CD4-positive, alpha-beta T cell treated with Interleukin-21 for 1 hour (primary cell): Measurements from ENCODE around the gene BCL2L13.

ENCODE experiments used
- DNase-seq: peaks from one replicate; pipeline ENCODE4 v3.0.0-alpha.2; 2020

The BCL2L13 gene

DNA sequence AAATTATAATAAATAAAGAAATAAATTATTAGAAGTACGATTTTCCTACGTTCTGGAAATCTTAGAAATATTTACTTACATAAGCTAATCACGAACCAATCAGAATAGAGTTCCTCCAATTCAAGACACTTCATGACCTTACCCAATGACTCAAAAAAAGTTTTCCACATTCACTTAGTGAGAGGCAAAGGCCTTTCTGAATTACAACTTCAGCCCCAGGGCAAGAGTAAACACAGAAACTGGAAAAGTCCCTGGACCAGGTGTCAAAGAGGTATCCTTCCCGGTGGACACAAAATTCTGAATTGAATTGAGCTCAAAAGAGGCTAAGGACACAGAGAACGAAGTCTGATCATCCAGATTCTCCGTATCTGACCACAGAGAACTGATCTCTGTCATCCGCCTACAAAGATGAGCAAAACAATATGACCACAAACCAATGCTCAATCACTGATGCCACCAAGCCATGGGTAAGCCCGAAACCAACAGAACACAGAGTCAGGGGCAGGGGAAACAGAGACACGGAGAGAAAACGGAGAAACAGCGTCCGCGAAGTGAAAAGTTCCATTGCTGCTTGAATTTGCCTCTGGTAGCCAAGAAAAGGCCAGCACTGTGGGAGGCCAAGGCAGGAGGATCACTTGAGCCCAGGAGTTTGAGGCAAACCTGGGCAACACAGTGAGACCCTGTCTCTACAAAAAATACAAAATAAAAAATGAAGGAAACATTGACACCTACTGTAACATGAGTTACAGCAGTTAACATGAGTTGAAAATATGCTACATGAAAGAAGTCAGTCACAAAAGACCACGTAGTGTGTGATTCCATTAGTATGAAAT is 128.9 kb downstream of the BCL2L13 start:
- peak; percentile 61 for DNase-seq

DNA sequence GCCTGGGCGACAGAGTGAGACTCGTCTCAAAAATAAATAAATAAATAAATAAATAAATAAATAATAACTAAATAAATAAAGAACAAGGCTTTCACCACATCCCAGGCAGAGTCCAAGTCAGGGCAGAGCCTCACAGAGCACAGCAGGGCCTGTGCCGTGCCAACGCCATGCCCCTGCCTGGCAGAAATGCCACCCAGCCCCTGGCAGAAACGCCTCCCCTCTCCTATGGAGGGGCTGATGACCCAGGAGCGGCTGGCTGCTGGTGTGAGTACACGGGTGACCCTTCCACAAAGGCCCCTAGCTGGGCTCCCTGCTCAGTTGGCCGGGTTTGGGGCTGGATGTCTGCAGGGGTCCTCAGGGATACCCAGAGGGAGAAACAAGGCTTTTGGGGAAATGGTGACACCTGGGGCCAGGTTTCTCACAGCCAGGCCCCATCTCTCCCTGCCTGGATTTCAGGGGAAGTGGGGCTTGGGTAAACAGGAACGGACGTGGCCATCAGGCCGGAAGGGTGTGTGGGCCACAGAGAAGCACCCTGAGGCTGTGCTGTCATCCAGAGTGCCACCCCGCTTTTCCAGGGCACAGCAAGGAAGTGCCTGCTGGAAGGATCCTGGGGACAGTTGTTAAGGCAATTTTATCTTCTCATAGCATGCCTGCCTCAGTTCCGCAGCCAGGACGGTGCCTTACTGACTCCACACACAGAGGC is 130.6 kb downstream of the BCL2L13 start:
- DNase-seq = no peak

DNA sequence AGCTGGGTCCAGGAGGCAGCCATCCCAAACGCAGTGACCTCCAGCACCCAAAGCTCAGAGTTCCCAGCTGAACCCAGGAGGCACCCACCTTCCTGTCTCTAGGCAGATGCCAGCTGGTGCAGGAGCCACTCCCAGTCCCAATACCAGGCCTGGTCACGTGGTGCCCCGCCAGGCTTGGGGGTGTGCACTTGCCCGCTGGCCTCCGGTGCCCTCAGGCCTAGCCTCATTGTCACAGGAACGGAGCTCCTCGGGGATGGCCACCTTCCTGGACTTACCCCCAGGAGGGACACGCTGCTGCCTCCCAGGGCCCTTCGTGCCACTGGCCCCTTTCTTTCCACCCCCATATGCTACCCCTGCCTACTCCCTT is 131.1 kb downstream of the BCL2L13 start:
- DNase-seq = no peak

DNA sequence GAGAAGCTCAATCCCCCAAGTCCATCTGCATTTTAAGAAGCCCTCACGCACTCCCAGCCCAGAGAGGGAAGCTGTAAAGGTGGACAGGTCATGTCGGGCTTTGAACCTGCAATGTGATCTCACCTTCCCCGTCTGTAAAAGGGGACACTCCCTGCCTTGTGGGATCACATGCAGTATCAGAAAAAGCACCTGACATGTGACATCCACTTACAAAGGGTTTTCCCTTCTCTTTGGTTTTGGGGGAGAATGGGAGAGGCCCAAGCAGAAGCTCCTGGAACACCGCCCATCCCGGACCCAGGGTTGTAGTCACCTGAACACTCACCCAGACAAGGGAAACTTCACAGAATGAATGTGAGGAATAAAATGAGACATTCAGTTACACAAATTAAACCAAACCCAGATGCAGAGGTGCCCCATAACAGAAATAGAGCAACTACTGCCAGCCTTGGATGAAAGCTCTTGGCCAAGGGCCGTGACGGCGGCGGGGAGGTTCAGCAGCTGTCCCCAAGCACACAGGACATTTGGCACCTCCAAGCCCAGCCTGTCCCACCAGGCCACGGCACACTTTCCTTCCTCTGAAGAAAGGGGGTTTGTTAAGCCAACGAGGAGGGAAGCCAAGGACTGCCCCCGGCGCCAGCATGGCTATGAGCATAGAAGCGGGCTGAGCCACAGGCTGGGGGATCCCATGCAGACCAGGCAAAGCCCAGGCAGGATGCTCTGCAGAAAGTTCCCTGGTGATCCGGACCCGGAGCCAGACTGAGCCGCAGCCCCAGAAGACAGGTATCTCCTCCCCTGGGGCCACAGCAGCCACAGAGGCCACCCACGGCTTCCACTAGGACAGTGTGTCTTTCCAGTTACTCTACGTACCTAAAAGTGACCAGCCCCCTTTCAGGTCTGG is 131.9 kb downstream of the BCL2L13 start:
- DNase-seq = no peak

DNA sequence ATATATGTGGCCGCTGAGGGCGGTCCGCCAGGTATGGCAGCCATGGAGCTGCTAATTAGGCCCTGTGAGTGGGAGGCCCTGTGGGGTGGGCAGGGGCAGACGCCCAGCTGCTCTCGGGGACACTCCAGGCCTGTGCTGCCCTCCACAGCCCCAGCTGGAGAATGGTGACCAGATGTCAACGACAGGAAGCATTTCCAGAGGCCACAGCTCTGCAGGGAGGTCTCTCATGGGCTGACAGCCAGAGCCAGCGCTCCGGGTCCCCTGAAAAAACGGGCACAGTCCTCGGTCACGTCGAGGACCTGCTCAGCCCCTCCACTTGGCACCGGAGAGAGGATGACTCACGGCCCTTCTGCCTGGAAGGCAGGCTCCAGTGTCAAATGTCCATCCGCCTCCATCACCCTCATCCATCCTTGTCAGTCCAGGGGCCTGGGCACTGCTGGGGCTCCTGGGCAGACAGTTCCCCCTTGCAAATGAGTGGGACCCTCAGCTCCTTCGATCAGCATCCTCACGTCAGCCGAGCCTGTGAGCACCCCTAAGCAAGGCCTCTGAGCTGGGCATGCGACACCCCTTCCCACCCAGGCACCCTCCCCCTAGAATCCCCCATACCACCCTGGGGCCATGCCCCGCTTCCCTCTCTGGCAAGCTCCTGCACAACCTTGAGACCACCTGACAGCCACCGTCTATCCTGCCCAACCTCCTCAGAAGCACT is 133.8 kb downstream of the BCL2L13 start:
- DNase-seq = no peak

DNA sequence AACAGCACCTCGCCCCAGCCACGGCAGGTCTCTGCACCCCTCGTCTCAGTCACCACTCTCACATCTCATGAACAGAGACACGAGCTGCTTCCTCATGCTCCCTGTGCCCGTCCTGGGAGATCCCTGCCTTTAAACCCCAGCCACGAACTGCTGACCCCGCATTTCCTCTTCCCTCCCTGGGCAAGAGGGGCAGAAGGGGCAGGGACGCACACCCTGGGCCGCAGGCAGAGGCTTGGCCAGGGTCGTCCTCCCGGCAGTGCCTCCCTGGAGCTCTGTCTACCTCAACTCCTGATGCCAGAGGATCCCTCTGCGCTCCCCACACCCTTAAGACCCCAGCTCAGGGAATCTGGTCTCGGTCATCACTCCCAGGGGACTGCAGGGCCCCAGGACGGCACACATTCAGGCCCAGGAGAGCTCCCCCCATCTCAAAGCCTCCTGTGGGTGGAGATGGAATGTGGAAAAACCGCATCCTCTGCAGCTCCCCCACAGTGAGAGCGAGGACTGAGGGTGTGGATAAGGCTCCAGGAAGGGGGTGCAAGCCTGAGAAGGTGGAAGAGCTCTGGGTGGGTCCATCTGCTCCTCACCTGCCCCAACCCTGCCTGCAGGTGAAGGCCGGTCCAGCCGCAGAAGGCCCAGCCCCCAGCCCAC is 134.5 kb downstream of the BCL2L13 start:
- no peak for DNase-seq

DNA sequence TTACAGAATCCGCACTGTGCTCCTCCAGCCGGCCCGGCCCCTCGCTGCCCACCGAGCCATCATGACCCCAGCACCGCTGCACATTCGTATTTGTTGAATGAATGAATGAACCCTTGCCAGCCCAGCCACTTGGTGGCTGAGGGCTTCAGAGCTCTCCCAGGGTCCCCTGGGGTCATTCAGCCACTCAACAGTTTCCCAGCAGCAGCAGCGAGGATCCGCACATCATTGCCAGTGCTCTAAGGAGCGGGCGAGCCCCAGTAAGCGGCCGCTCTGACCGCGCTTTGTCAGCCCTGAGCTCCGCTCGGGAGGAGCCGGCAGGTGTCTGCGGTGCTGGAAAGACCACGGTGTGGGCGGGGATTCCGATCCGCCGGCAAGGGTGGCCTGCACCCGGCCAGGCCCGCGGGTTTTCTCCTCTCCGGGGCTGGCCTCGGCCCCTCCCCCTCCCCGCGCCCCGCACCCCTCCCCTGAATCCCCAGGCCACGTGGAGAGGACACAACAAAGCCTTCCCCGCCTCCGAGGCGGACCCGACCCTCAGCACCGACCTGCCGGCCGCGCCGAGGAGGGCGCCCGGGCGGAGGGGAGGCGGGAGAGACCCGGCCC is 135.1 kb downstream of the BCL2L13 start:
- DNase-seq = peak; percentile 72

DNA sequence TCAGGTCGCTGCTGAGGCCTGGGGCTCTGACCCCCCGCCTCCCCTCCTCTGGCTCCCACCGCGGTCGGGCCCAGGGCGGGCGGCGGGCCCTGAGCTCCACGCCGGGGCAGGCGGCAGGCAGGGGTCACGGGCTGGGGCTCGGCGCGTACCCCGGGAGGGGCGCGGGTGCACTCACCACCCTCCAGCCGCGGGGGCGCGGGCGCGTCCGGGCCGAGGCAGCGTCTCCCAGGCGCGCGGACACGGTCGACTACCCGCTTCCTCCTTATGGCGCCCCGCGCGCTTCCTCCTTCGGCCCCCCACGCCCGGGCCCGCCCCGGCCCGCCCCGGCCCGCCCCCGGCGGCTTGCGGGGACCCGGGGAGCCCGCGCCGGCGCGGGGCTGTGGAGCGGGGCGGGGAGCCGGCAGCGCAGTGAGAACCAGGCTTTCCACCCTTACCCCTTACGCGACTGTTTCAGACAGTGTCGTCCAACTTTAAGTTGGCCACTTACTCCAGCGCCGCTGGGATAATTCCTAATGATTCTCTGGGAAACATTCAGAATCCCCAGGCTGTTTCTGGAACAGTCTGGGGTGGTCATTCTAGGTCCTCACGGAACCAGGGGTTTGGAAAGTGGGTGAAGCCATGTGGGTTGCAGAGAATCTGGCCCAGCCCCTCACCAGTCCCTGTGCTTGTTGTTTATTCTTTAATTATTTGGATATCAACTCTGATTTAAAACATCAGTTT is 135.8 kb downstream of the BCL2L13 start, which contains the start of gene BID:
BID (minus strand) TSS at position 264 of the 720 bp plus-strand sequence. CDS start 24,353 bp downstream, outside the sequence.
- DNase-seq = peak; percentile 55

DNA sequence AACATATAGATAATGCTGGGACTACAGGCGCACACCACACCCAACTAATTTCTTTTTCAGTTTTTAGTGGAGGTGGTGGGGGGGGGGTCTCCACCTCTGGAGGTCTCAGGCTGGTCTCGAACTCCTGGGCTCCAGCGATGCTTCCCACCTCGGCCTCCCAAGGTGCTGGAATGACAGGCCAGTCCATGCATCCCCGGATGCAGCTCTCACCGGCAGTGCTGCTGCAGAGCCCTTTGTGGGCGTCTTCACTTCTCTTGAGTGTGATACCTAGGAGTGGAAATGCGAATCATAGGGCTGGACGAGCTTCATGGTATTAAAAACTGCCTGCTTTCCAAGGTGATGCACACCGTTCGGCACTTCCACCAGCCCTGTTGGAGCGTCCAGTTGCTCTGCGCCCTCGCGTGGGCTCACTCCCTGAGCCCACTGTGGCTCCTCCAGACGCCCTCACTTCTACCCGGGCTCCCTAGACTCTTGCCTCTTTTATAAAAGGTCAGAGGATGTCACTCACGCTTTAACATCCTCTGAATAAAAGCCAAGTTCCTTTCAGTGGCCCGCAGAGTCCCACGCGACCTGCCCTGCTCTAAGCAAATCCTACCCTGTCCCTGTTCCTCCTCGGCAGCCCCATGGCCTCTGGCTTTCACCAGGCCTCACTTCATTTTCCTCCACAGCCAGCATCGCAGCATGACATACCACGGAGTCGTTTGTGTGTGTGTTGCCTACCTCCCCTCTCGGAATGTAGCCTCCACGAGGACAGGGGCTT is 136.5 kb downstream of the BCL2L13 start:
- no peak for DNase-seq

DNA sequence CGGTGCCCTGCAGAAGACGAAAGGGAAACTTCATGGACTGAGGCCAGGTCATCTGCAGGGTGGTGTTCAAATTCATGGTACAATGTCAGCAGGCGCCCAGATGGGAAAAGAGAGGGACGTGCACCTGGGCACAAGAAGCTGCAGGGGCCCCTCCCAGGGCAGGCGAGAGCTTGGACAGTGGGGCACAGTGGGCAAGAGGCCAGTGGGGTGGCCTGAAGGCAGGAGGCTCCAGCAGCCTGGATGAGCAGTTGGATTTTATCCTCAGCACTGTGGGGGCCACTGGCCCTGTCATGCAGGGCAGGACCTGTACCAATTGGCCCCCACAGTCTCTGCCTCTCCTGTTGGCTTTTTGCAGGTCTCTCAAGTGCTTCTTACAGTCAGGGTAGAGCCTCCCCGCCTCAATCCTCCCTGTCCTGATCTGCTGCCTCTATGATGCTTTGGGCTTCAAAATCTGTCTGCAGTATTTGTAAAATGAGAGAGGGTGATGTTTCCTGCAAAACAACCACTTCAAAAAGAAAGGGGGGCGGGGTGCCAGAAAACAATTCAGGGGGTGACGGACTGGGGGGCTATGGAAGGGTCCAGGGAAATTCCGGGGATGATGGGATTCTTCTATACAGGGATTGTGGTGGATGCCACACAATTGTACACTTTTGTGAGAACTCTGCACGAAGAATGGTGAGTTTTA is 137.4 kb downstream of the BCL2L13 start:
- DNase-seq = peak; percentile 28

DNA sequence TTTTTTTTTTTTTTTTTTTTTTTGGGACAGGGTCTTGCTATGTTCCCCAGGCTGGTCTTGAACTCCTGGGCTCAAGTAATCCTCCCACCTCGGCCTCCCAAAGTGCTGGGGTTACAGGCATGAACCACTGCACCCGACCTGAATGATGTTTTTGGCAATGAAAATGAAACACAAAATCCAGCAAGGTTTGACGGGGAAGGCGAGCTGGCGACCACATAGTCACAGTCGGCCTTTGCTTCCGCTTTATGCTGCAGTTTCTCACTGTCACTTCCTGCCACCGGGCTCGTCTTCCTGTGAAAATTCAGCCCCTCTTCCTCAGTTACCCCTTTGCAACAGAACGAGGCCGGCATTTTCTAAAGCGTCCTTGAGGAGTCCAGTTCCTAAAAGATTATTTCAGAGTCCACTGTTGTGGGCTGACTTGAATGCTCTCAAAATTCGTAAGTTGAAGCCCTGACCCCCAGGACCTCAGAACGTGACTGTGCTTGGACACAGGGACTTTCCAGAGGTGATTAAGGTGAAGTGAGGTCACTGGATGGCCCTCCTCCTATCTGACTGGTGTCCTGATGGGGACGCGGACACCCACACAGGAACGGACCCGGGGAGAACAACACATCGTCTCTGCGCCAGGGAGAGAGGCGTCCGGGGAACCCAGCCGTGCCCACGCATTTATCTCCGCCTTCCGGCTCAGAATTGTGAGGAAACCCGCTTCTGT is 138.6 kb downstream of the BCL2L13 start:
- peak; percentile 83 for DNase-seq

DNA sequence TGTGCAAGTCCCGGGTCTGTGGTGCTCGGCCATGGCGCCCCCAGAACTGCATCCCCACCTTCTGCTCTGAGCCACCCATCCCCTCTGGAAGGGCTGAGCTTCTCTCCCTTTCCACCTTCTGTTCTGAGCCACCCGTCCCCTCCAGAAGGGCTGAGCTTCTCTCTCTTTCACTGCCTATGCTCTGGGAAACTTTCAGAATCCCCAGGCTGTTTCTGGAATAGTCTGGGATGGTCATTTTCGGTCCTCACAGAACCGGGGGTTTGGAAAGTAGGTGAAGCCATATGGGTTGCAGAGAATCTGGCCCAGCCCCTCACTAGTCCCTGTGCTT is 139.1 kb downstream of the BCL2L13 start:
- no peak for DNase-seq

DNA sequence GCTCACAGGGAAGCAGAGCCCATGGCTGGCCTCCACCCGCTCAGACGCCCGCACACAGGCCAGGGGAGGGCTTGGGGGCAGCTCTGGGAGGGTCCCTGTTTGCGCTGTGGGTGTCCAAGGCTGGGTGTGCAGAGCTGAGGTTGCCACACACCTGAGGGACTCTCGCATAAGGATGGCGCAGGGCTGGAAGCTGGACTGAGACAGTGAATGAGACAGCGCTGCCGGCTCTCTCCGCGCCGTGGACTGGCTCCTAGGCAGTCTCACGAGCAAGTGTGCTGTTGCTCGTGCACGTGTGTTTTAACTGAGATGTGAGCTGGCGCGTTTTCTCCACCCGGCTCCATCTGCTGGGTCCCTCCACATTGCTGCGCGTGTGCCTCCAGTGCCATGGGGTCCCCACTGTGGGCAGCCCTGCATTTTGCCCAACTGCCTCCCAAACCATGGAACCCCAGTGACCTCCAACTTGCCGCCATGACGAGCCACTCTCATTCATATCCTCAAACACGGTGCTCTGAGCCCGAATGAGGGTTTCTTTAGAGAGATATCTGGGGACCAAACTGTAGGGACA is 139.9 kb downstream of the BCL2L13 start:
- no peak for DNase-seq

DNA sequence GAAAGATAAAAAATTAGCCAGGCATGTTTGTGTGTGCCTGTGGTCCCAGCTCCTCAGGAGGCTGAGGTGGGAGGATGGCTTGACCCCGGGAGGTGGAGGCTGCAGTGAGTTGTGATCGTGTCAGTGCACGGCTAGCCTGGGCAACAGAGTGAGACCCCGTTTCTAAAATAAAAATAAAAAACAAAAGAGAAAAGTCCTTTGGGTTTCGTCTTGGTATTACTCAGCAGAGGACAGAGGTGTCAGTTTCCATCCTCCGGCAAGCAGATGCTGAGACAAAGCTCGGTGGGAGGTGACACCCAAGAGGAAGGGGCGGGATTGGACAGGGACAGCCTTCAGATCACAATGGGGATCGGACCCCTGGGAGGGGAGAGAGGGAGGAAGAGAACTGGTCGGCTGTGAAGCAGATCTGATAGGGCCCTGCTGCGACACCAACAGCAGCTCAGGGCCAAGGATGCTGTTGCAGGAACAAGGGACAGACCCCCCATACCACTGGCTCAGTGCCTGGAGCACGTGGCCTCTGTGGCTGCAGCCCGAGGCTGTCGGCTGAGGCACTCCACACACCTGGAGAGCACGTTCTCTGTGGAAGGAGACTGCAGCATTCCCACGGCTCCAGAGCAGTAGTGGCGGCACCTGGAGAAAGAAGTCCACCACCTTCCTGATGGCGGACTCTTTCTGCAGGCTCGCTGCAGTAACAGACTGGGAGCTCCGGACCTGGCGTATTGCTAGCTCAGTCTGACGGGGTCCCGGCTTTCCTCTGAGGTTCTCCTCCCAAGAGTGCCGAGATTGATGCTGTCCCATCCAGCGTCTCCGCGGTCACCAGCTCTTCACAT is 140.9 kb downstream of the BCL2L13 start:
- DNase-seq = no peak

DNA sequence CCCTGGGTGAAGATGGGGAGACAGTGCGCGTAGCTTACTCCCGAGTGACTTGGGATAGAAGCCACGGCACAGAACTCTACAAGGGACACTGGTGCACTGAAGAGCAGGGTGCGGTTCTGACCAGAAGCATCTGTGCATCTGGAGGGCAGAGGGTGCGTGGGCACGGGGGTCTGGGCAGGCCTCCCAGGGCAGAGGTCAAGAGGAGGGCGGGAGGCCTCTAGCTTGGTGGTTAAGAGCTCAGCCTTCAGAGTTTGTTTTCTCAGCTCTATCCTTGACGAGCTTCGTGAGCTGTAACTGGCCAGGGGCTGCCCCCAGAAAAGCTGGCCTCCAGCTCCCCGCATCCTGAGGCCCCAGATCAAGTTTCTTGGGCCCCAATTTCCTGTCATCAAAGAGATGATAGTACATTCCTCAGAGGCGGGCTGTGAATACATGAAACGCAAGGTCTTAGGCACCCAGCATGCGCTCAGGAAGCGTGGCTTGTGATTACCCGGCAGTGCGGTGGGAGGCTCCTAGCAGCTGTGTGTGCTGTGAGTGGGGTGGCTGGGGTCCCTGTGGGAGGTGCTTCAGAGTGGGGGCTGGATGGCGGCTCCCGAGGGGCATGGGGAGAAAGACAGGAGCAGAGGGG is 141.7 kb downstream of the BCL2L13 start:
- no peak for DNase-seq
